H1 (cell line): ENCODE data around the gene DIP2C. TPM values are rescaled to one million over a fixed set of nuclear protein-coding genes. Genes with fewer than 3 reads are reported as not detected.

ENCODE experiments used
- CTCF ChIA-PET: fragments of 300-600 bp; sonication (Branson Sonifier 250); formaldehyde crosslinking; loops from one replicate; lab custom pipeline; 2021; ENCODE audit not compliant: partially characterized antibody; lab: Charles Lee
- POLR2A ChIA-PET: fragments of 300-600 bp; sonication (Branson Sonifier 250); formaldehyde crosslinking; loops from one replicate; lab custom pipeline; 2021; ENCODE audit warnings: inconsistent platforms; ENCODE audit not compliant: partially characterized antibody; lab: Charles Lee
- DNase-seq, 2 experiments: peaks; one replicate each; pipeline versions ENCODE4 v3.0.0 to v3.0.0-alpha.2; 2010 to 2022; ENCODE audit warnings: low spot score in 2 of 2, low read depth in 1 of 2, mixed read lengths in 1 of 2
- FAIRE-seq: peaks from 2 replicates; lab custom pipeline; 2011; peaks lifted over from hg19 to GRCh38; lab: Jason Lieb, UNC
- H2AFZ ChIP-seq: 2 replicates; pipeline ENCODE4 v1.8.1; 2012; ENCODE audit warnings: low read length, inconsistent platforms
- H2AK5ac ChIP-seq: 2 replicates; pipeline ENCODE4 v1.6.1; 2013; ENCODE audit warnings: low read depth, low read length
- H2BK120ac ChIP-seq: replicated peaks from 2 replicates; pipeline ENCODE3; 2013; ENCODE audit warnings: low read depth, low read length, inconsistent platforms
- H2BK12ac ChIP-seq: 2 replicates; pipeline ENCODE4 v1.6.1; 2013; ENCODE audit warnings: low read depth, low read length
- H2BK15ac ChIP-seq: 2 replicates; pipeline ENCODE4 v1.6.1; 2013; ENCODE audit warnings: low read length
- H2BK20ac ChIP-seq: 2 replicates; pipeline ENCODE4 v1.6.1; 2013; ENCODE audit warnings: low read length
- H2BK5ac ChIP-seq: 2 replicates; pipeline ENCODE4 v1.6.1; 2013; ENCODE audit warnings: low read depth, low read length
- H3K14ac ChIP-seq: 2 replicates; pipeline ENCODE4 v1.6.1; 2013; ENCODE audit warnings: inconsistent platforms; ENCODE audit not compliant: insufficient read length
- H3K18ac ChIP-seq: 2 replicates; pipeline ENCODE4 v1.6.1; 2013; ENCODE audit warnings: low read length; ENCODE audit errors: extremely low read depth
- H3K23ac ChIP-seq: 2 replicates; pipeline ENCODE4 v1.6.1; 2013; ENCODE audit warnings: inconsistent platforms; ENCODE audit not compliant: insufficient read length
- H3K23me2 ChIP-seq: 2 replicates; pipeline ENCODE4 v1.6.1; 2013; ENCODE audit warnings: low read depth, low read length
- H3K27ac ChIP-seq: 2 replicates; pipeline ENCODE4 v1.6.1; 2011; ENCODE audit warnings: low read depth, low read length, inconsistent platforms
- H3K27me3 ChIP-seq, 4 experiments: replicated peaks in 1 of 4; 1 replicate in 1 of 4; 2 replicates in 3 of 4; pipeline versions ENCODE4 v1.6.1 to v1.8.1; 2011 to 2013; ENCODE audit warnings: low read length in 3 of 4, mild to moderate bottlenecking in 3 of 4, inconsistent platforms in 2 of 4, mixed read lengths in 2 of 4, moderate library complexity in 1 of 4; ENCODE audit not compliant: control insufficient read depth in 3 of 4, insufficient read depth in 3 of 4; ENCODE audit errors: extremely low read depth in 1 of 4
- H3K36me3 ChIP-seq, 4 experiments: 2 replicates each; pipeline versions ENCODE4 v1.6.1 to v1.8.1; 2011 to 2013; ENCODE audit warnings: mild to moderate bottlenecking in 4 of 4, low read length in 3 of 4, moderate library complexity in 2 of 4, control low read depth in 1 of 4, inconsistent platforms in 1 of 4; ENCODE audit not compliant: insufficient read depth in 4 of 4, control insufficient read depth in 2 of 4
- H3K4ac ChIP-seq: replicated peaks from 2 replicates; pipeline ENCODE3; 2013; ENCODE audit warnings: low read length, low read depth, mixed read lengths, inconsistent platforms; ENCODE audit not compliant: insufficient read length
- H3K4me1 ChIP-seq, 4 experiments: replicated peaks in 1 of 4; 1 replicate in 1 of 4; 2 replicates in 3 of 4; pipeline versions ENCODE4 v1.6.1 to v1.8.1; 2011 to 2013; ENCODE audit warnings: low read length in 3 of 4, inconsistent platforms in 2 of 4, mixed read lengths in 1 of 4; ENCODE audit not compliant: insufficient read depth in 4 of 4, control insufficient read depth in 3 of 4
- H3K4me2 ChIP-seq, 2 experiments: 2 replicates each; pipeline versions ENCODE4 v1.6.1 to v1.8.1; 2011 to 2013; ENCODE audit warnings: low read depth in 2 of 2, low read length in 2 of 2, control low read depth in 1 of 2, inconsistent platforms in 1 of 2, mild to moderate bottlenecking in 1 of 2; ENCODE audit not compliant: insufficient read depth in 1 of 2
- H3K4me3 ChIP-seq, 4 experiments: fragments of 200-600, 300-600 bp in 1 of 4; sonication (generic), shearing (Covaris generic), sonication (Bioruptor Twin) in 1 of 4; 2 replicates each; pipeline versions ENCODE4 v1.5.1 to v1.8.1; 2011 to 2016; ENCODE audit warnings: low read length in 4 of 4, low read depth in 3 of 4, control low read depth in 2 of 4, inconsistent platforms in 2 of 4, mild to moderate bottlenecking in 2 of 4, mixed read lengths in 1 of 4, moderate library complexity in 1 of 4; ENCODE audit not compliant: insufficient read depth in 2 of 4; ENCODE audit errors: extremely low read depth in 1 of 4
- H3K56ac ChIP-seq: replicated peaks from 2 replicates; pipeline ENCODE3; 2013; ENCODE audit warnings: low read depth, mild to moderate bottlenecking, mixed read lengths, low read length, inconsistent platforms; ENCODE audit not compliant: insufficient read length
- H3K79me1 ChIP-seq: 2 replicates; pipeline ENCODE4 v1.6.1; 2013; ENCODE audit warnings: low read depth, low read length, control low read depth
- H3K79me2 ChIP-seq, 2 experiments: 2 replicates each; pipeline versions ENCODE4 v1.6.1 to v1.8.1; 2012 to 2013; ENCODE audit warnings: low read length in 2 of 2, mild to moderate bottlenecking in 2 of 2, inconsistent platforms in 1 of 2; ENCODE audit not compliant: insufficient read depth in 2 of 2, control insufficient read depth in 1 of 2
- H3K9ac ChIP-seq, 4 experiments: replicated peaks in 1 of 4; 1 replicate in 1 of 4; 2 replicates in 3 of 4; pipeline versions ENCODE4 v1.6.1 to v1.8.1; 2011 to 2013; ENCODE audit warnings: low read depth in 3 of 4, low read length in 3 of 4, control low read depth in 2 of 4, mild to moderate bottlenecking in 2 of 4, moderate library complexity in 2 of 4, inconsistent platforms in 1 of 4; ENCODE audit errors: extremely low read depth in 1 of 4
- H3K9me3 ChIP-seq, 2 experiments: 2 replicates each; pipeline versions ENCODE4 v1.6.1 to v1.8.1; 2012 to 2013; ENCODE audit warnings: mild to moderate bottlenecking in 2 of 2, moderate library complexity in 2 of 2, control low read depth in 1 of 2, inconsistent platforms in 1 of 2, low read depth in 1 of 2, low read length in 1 of 2, mixed read lengths in 1 of 2; ENCODE audit not compliant: insufficient read depth in 2 of 2
- H4K20me1 ChIP-seq, 2 experiments: replicated peaks in 1 of 2; 2 replicates each; pipeline versions ENCODE3 to v1.8.1; 2011 to 2013; ENCODE audit warnings: inconsistent platforms in 2 of 2, low read length in 2 of 2, mild to moderate bottlenecking in 1 of 2; ENCODE audit not compliant: insufficient read depth in 2 of 2, control insufficient read depth in 1 of 2
- H4K5ac ChIP-seq: 2 replicates; pipeline ENCODE4 v1.6.1; 2013; ENCODE audit warnings: low read length, low read depth, mixed read lengths, inconsistent platforms; ENCODE audit not compliant: insufficient read length
- H4K8ac ChIP-seq: 2 replicates; pipeline ENCODE4 v1.8.0; 2013; ENCODE audit warnings: mild to moderate bottlenecking, moderate library complexity, low read length, inconsistent platforms; ENCODE audit not compliant: insufficient read depth; ENCODE audit errors: extremely low read depth
- H4K91ac ChIP-seq: replicated peaks from 2 replicates; pipeline ENCODE3; 2013; ENCODE audit warnings: low read length, mixed read lengths, inconsistent platforms; ENCODE audit not compliant: insufficient read length
- CBX8 ChIP-seq: fragments of 300-800, 300-1000 bp; sonication (generic); IDR thresholded peaks from 2 replicates; pipeline ENCODE4 v1.7.1; 2016; ENCODE audit warnings: low read depth, low read length, borderline replicate concordance
- EGR1 ChIP-seq: IDR thresholded peaks from 2 replicates; pipeline ENCODE4 v1.6.1; 2011; ENCODE audit warnings: low read depth, low read length, borderline replicate concordance
- EP300 ChIP-seq, 2 experiments: IDR thresholded peaks; 1 replicate in 1 of 2; 2 replicates in 1 of 2; pipeline ENCODE4 v1.6.1; 2011 to 2012; ENCODE audit warnings: low read depth in 2 of 2, low read length in 2 of 2, mild to moderate bottlenecking in 2 of 2, borderline replicate concordance in 1 of 2, inconsistent platforms in 1 of 2, moderate library complexity in 1 of 2
- GTF2F1 ChIP-seq: IDR thresholded peaks from 2 replicates; pipeline ENCODE4 v1.6.1; 2012; ENCODE audit warnings: low read depth, low read length, improper control_type of control experiment, borderline replicate concordance
- HDAC2 ChIP-seq, 2 experiments: fragments of 300-600 bp in 1 of 2; sonication (generic) in 1 of 2; IDR thresholded peaks; 2 replicates each; pipeline ENCODE4 v1.6.1; 2011 to 2012; ENCODE audit warnings: low read depth in 2 of 2, low read length in 2 of 2, mild to moderate bottlenecking in 2 of 2, moderate library complexity in 2 of 2, borderline replicate concordance in 1 of 2, inconsistent platforms in 1 of 2
- JUND ChIP-seq: IDR thresholded peaks from 2 replicates; pipeline ENCODE4 v1.6.1; 2011; ENCODE audit warnings: mild to moderate bottlenecking, improper control_type of control experiment, low read length
- NRF1 ChIP-seq: IDR thresholded peaks from 2 replicates; pipeline ENCODE4 v1.6.1; 2011; ENCODE audit warnings: mild to moderate bottlenecking, low read depth, low read length, improper control_type of control experiment
- PHF8 ChIP-seq: fragments of 200-600 bp; sonication (generic); conservative IDR thresholded peaks from 2 replicates; pipeline ENCODE4 v1.7.1; 2012; ENCODE audit warnings: low read depth, mild to moderate bottlenecking, inconsistent platforms, low read length, moderate library complexity
- RBBP5 ChIP-seq: IDR thresholded peaks from 2 replicates; pipeline ENCODE4 v1.7.1; 2012; ENCODE audit warnings: low read depth, mild to moderate bottlenecking, inconsistent platforms, low read length, moderate library complexity, borderline replicate concordance
- WGBS, 2 experiments: shearing (Covaris generic) in 1 of 2; methylation state at CpG; one replicate each; pipeline versions ENCODE4 v1.1.6 to v1.1.7; 2013 to 2015; ENCODE audit warnings: low lambda C conversion rate in 2 of 2, mixed read lengths in 2 of 2, inconsistent platforms in 1 of 2, low coverage in 1 of 2, missing lambda C conversion rate in 1 of 2; ENCODE audit not compliant: insufficient replicate concordance in 2 of 2, insufficient coverage in 1 of 2, insufficient read length in 1 of 2; ENCODE audit errors: extremely low coverage in 1 of 2, missing lambda C conversion rate in 1 of 2; 5-methylcytosine and 5-hydroxymethylcytosine counted together
- polyA plus RNA-seq, 7 experiments: library from polyadenylated mRNA; depleted of rRNA in 3 of 7; stranded (reverse) in 5 of 7; unstranded in 2 of 7; fragments of >200 nt in 5 of 7; fragments of 200-250 nt in 2 of 7; gene quantifications; 1 replicate in 5 of 7; 2 replicates in 1 of 7; 4 replicates in 1 of 7; pipeline versions ENCODE4 v1.2.1 to v1.2.3, GENCODE V29; 2011 to 2013; ENCODE audit warnings: missing spikeins in 2 of 7, mixed read lengths in 2 of 7
- total RNA-seq: library from RNA; stranded (reverse); fragmentation: NEBNext Ultra II Directional; extraction: Animal tissue kit (Norgen Biotek cat#: 25700); gene quantifications from 2 replicates; pipeline ENCODE4 v1.2.1, GENCODE V29; 2021
- TF ChIP-seq, protein P1 (sequence below), 3 experiments: IDR thresholded peaks; 1 replicate in 2 of 3; 2 replicates in 1 of 3; pipeline versions ENCODE4 v1.5.1 to v1.6.1; 2011; ENCODE audit warnings: low read length in 3 of 3, mild to moderate bottlenecking in 3 of 3, inconsistent platforms in 2 of 3, low read depth in 1 of 3, moderate library complexity in 1 of 3; ENCODE audit not compliant: insufficient read depth in 1 of 3; ENCODE audit errors: control extremely low read depth in 1 of 3

The DIP2C gene
- total and polyA plus RNA-seq, 2 of the 8 experiments (the other 6 are each of a cell fraction or from before 2014, with no cell fraction given): 3.8 to 9.3 TPM

- CTCF ChIA-PET: interaction anchor here (0.6 to 1.9 kb wide), 3 partner anchors 13 to 32 kb away, joined by 3 to 4 read pairs (median 4); no protein-coding TSS in a partner anchor
Measured at GRCh38 chr10:247480-247879, 442.0 kb downstream of the DIP2C start.

More at GRCh38 chr10:247480-247879, 442.0 kb downstream of the DIP2C start:
- Histone ChIP-seq H2BK20ac (no peak overlapping the region), H4K8ac (no peak overlapping the region), H4K5ac (no peak overlapping the region), H3K23ac (no peak overlapping the region), H4K20me1 (no peaks in the 10 kb centered on the region), H3K79me1 (no peaks in the 10 kb centered on the region), H3K27me3 (no peaks in the 10 kb centered on the region), H3K23me2 (no peaks in the 10 kb centered on the region), H3K36me3 (peaks cover 6 to 36% (median 18%) of the 10 kb centered on the region in 4 experiments; a peak in 7 of 8 replicates), H2BK15ac (no peak overlapping the region), H3K4me1 (no peaks in the 10 kb centered on the region), H3K79me2 (no peaks in the 10 kb centered on the region), H2BK120ac (no peak overlapping the region), H4K91ac (no peak overlapping the region), H3K9me3 (no peaks in the 10 kb centered on the region), H3K9ac (no peak overlapping the region), H2BK5ac (no peak overlapping the region), H3K18ac (no peak overlapping the region), H2BK12ac (no peak overlapping the region), H3K4me3 (no peak overlapping the region), H2AFZ (no peak overlapping the region), H3K14ac (no peak overlapping the region), H2AK5ac (no peak overlapping the region), H3K27ac (no peak overlapping the region), H3K4ac (no peak overlapping the region), H3K56ac (no peak overlapping the region), H3K4me2 (no peak overlapping the region)
- POLR2A ChIA-PET: no interaction called here
- DNase-seq: no peak
- no peak for TF ChIP-seq RBBP5
- no peak for TF ChIP-seq JUND
- TF ChIP-seq HDAC2 (IDR thresholded peaks at IDR 0.05; ENCODE audit: borderline replicate concordance in 1 of 2, low read depth in 2 of 2, low read length in 2 of 2): no peak
- TF ChIP-seq, protein P1, sequence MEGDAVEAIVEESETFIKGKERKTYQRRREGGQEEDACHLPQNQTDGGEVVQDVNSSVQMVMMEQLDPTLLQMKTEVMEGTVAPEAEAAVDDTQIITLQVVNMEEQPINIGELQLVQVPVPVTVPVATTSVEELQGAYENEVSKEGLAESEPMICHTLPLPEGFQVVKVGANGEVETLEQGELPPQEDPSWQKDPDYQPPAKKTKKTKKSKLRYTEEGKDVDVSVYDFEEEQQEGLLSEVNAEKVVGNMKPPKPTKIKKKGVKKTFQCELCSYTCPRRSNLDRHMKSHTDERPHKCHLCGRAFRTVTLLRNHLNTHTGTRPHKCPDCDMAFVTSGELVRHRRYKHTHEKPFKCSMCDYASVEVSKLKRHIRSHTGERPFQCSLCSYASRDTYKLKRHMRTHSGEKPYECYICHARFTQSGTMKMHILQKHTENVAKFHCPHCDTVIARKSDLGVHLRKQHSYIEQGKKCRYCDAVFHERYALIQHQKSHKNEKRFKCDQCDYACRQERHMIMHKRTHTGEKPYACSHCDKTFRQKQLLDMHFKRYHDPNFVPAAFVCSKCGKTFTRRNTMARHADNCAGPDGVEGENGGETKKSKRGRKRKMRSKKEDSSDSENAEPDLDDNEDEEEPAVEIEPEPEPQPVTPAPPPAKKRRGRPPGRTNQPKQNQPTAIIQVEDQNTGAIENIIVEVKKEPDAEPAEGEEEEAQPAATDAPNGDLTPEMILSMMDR (IDR thresholded peaks at IDR 0.05; ENCODE audit: control extremely low read depth in 1 of 3, insufficient read depth in 1 of 3, low read depth in 1 of 3, low read length in 3 of 3): no peak
- TF ChIP-seq CBX8: no peak
- no peak for TF ChIP-seq NRF1
- TF ChIP-seq GTF2F1: no peak
- TF ChIP-seq EP300 (IDR thresholded peaks at IDR 0.05; ENCODE audit: borderline replicate concordance in 1 of 2, low read depth in 2 of 2, low read length in 2 of 2): no peak
- no peak for TF ChIP-seq EGR1
- no peak for TF ChIP-seq PHF8
- no peak for FAIRE-seq
- 90% methylated on average over 4 of the region's 4 CpGs; no CpG with 5 or more reads in 1 of the 2 experiments for WGBS, 2 experiments
